Testis (tissue), 3 donors: ENCODE measurements around the gene YPEL1. TPM values are rescaled to one million over a fixed set of nuclear protein-coding genes. Genes with fewer than 3 reads are reported as not detected.
"Not testable (repeated sequence)": the region's sequence is repeated elsewhere in the genome, so short reads cannot be mapped to it uniquely, and the experiment has no call there.

ENCODE experiments used
- DNase-seq: peaks from one replicate; pipeline ENCODE4 v3.0.0-alpha.2; 2019
- H3K27ac ChIP-seq, 2 donors: fragments of 200-600 bp; sonication (generic); one replicate each; pipeline ENCODE4 v1.5.1; 2019
- H3K27me3 ChIP-seq: fragments of 200-600 bp; sonication (generic); one replicate; pipeline ENCODE4 v1.5.1; 2019
- H3K36me3 ChIP-seq: fragments of 200-600 bp; sonication (generic); one replicate; pipeline ENCODE4 v1.5.1; 2017; ENCODE audit warnings: low read depth; ENCODE audit errors: missing control alignments
- H3K4me1 ChIP-seq: fragments of 200-600 bp; sonication (generic); one replicate; pipeline ENCODE4 v1.5.1; 2019
- H3K4me3 ChIP-seq, 2 donors: fragments of 200-600 bp; sonication (generic); one replicate each; pipeline ENCODE4 v1.5.1; 2017 to 2019
- H3K9me3 ChIP-seq: fragments of 200-600 bp; sonication (generic); one replicate; pipeline ENCODE4 v1.5.1; 2017
- POLR2A ChIP-seq: fragments of 450-650 bp; IDR thresholded peaks from one replicate; pipeline ENCODE4 v1.6.1; 2017; ENCODE audit warnings: antibody characterized with exemption, mild to moderate bottlenecking, moderate library complexity
- WGBS, 2 donors: methylation state at CpG; one replicate each; pipeline ENCODE4 v1.1.5; 2018; 5-methylcytosine and 5-hydroxymethylcytosine counted together
- intact Hi-C: fragments of 100-400 bp; cut with DNase I; formaldehyde crosslinking; loops from one replicate; pipeline ENCODE4 v1.15.1; 2023; ENCODE audit warnings: low total_unique reads
- polyA plus RNA-seq: library from polyadenylated mRNA; stranded (reverse); fragments of 350-450 nt; fragmentation: Illumina TruSeq; extraction: RNeasy Lipid Tissue Mini Kit (QIAGEN cat#74804); gene quantifications from one replicate; pipeline ENCODE4 v1.2.3, GENCODE V29; 2014; ENCODE audit warnings: low read depth, low replicate concordance; ENCODE audit not compliant: insufficient read depth
- total RNA-seq, 2 donors: library from RNA; depleted of rRNA; stranded (reverse); fragments of >200 nt; gene quantifications; one replicate each; pipeline ENCODE4 v1.2.3, GENCODE V29; 2016
- TF ChIP-seq, protein P1 (sequence below), 3 experiments: fragments of 450-650 bp in 2 of 3; fragments of 200-600 bp in 1 of 3; sonication (generic) in 1 of 3; IDR thresholded peaks; one replicate each; pipeline ENCODE4 v1.5.1; 2016 to 2019; ENCODE audit warnings: antibody characterized with exemption in 3 of 3, mild to moderate bottlenecking in 2 of 3, moderate library complexity in 1 of 3

Gene YPEL1
- total and polyA plus RNA-seq, 3 donors from 2014 or later, result 83.6 to 169 (median 168) TPM

DNA sequence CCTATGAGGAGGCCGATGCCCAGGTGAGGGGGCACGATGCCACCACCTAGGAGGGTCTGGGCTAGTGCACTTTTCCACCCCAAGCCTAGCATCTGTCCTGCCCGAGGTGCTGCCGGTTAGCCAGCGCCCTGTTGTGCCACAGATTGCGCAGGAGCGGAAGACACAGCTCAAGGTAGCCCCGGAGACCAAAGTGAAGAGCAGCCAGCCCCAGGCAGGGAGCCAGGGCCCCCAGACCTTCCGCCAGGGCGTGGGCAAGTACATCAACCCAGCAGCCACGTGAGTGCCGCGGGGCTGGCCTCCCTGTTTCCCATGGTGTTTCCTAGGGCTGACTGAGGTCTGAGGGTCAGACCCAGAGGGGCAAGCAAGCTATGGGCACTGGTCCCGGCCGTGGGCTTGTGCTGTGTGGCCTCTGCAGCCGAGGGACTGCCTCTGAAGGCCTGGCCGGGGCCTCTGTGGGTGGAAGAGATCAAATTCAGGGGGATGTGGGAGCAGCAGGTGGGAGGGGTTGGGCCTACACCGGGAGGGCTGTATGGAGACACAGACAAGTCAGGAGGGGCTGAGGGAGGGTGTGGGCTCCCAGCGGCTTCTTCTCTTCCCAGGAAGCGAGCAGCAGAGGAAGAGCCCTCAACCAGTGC, 40.7 kb downstream of the YPEL1 start:
- no peaks in the 10 kb centered on the region for H3K36me3 ChIP-seq
- 86 to 88% methylated on average over 2 to 20 of the region's 20 CpGs for WGBS, 2 donors
- TF ChIP-seq, protein P1, sequence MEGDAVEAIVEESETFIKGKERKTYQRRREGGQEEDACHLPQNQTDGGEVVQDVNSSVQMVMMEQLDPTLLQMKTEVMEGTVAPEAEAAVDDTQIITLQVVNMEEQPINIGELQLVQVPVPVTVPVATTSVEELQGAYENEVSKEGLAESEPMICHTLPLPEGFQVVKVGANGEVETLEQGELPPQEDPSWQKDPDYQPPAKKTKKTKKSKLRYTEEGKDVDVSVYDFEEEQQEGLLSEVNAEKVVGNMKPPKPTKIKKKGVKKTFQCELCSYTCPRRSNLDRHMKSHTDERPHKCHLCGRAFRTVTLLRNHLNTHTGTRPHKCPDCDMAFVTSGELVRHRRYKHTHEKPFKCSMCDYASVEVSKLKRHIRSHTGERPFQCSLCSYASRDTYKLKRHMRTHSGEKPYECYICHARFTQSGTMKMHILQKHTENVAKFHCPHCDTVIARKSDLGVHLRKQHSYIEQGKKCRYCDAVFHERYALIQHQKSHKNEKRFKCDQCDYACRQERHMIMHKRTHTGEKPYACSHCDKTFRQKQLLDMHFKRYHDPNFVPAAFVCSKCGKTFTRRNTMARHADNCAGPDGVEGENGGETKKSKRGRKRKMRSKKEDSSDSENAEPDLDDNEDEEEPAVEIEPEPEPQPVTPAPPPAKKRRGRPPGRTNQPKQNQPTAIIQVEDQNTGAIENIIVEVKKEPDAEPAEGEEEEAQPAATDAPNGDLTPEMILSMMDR (IDR thresholded peaks at IDR 0.05), result no peak
- no peak for TF ChIP-seq POLR2A

DNA sequence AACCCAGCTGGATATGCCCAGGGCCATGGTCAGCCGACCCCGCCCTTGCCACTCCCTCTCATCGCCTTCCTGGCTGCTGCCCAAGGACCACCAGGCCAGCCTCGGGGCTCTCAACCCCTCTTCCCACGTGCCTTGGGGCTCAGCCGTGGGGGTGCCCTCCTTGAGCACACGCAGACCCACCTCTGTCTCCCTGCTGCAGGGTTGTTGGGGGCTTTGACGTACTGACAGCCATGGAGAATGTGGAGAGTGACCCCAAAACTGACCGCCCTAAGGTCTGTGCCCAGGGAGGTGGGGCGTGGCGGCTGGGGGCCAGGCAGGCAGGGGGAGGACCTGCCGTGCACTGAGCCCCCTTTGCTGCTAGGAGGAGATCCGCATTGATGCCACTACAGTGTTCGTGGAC, 41.2 kb downstream of the YPEL1 start:
- Histone ChIP-seq H3K4me1 (peaks cover 7% of the 10 kb centered on the region), H3K27ac (no peak overlapping the region), H3K27me3 (no peaks in the 10 kb centered on the region), H3K36me3 (no peaks in the 10 kb centered on the region), H3K9me3 (no peaks in the 10 kb centered on the region), H3K4me3 (no peak overlapping the region)
- DNase-seq, result no peak
- intact Hi-C loops, result no loop called here
- 91 to 92% methylated on average over 7 to 14 of the region's 14 CpGs for WGBS, 2 donors
- TF ChIP-seq POLR2A, result no peak
- TF ChIP-seq, protein P1 (IDR thresholded peaks at IDR 0.05), result no peak

More for the DNA sequence above, 40.7 kb downstream of the YPEL1 start:
- Histone ChIP-seq H3K27me3 (no peaks in the 10 kb centered on the region), H3K27ac (no peak overlapping the region), H3K4me1 (peaks cover 7% of the 10 kb centered on the region), H3K4me3 (no peak overlapping the region), H3K9me3 (no peaks in the 10 kb centered on the region)
- intact Hi-C loops, result no loop called here
- DNase-seq, result no peak

DNA sequence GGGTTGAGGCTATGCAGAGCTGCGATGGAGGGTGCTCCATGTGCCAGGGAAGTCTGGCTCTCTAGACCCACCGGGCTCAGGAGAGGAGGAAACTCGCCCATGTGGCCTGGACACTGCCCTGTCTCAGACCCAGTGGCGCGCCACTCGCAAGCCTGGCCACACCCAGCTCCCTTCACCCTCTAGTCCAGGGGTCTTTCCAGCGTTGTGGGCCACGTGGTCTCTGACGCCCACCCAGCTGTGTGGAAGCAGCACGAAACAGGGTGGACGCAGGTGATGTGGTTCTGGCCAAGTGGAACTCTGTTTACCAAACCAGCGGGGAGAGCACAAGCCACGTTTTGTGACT, 41.6 kb downstream of the YPEL1 start:
- 95% methylated on average over 8 to 13 of the region's 13 CpGs for WGBS, 2 donors
- Histone ChIP-seq H3K4me3 (no peak overlapping the region), H3K36me3 (no peaks in the 10 kb centered on the region), H3K27ac (no peak overlapping the region), H3K9me3 (no peaks in the 10 kb centered on the region), H3K27me3 (no peaks in the 10 kb centered on the region), H3K4me1 (peaks cover 4% of the 10 kb centered on the region)
- TF ChIP-seq, protein P1 (IDR thresholded peaks at IDR 0.05), result no peak
- TF ChIP-seq POLR2A, result no peak
- no peak for DNase-seq
- intact Hi-C loops, result no loop called here

DNA sequence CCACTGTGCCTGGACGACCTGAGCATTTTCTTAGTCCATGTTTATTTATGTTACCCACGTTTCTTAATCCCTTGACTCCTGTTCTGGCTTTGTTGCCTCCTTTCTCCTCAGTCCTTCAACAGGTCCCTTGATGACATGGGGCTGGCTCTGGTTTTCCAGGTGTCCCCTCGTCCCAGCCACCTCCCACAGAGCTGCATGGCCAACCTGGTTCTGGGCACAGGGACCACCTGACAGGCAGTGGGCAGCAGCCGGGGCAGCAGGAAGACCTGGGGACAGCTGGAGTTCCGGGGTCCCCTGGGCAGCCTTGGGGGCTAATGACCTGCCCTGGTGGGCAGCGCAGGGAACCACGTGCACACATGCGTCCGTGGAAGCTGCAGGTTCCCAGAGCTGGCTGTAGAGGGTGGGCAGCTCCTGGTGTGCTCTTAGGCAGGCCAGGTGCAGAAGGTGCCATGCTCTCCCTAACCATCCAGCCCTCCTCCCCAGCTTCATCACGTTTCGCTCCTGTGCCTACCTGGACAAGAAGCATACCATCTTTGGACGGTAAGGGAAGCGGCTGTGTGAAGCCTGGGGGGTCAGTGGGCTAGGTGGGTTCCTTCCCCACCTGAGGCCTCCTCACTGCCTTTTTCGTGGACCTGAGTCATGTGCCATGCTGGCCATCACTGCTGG, 42.1 kb downstream of the YPEL1 start:
- no peaks in the 10 kb centered on the region for H3K4me1 ChIP-seq
- intact Hi-C loops, result no loop called here
- H3K36me3 ChIP-seq, result no peaks in the 10 kb centered on the region
- H3K27ac ChIP-seq, result no peak overlapping the region
- TF ChIP-seq POLR2A, result no peak
- TF ChIP-seq, protein P1 (IDR thresholded peaks at IDR 0.05), result no peak
- H3K9me3 ChIP-seq, result no peaks in the 10 kb centered on the region
- no peaks in the 10 kb centered on the region for H3K27me3 ChIP-seq
- H3K4me3 ChIP-seq, result no peak overlapping the region
- 90 to 95% methylated on average over 6 to 14 of the region's 14 CpGs for WGBS, 2 donors
- no peak for DNase-seq

DNA sequence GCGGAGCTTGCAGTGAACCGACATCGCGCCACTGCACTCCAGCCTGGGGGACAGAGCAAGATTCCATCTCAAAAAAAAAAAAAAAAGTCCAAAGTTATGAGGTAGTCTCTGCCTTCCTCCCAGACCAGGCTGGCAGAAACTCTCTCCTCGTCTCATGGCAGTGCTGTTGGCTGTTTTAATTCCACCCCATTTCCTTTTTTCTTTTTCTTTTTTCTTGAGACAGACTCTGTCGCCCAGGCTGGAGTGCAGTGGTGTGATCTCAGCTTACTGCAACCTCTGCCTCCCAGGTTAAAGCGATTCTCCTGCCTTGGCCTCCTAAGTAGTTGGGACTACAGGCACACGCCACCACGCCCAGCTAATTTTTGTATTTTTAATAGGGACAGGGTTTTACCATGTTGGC, 42.7 kb downstream of the YPEL1 start:
- H3K36me3 ChIP-seq, DNase-seq, H3K4me3 ChIP-seq, H3K9me3 ChIP-seq, H3K27me3 ChIP-seq, H3K27ac ChIP-seq, intact Hi-C loops, H3K4me1 ChIP-seq: not testable (repeated sequence)
- WGBS, 2 donors, result 95% methylated on average over 9 of the region's 9 CpGs
